ENCODE measurements around the gene NKAPL. TPM values are rescaled to one million over a fixed set of nuclear protein-coding genes. Genes with fewer than 3 reads are reported as not detected.

NKAPL gene
- total RNA-seq, 1 donor from 2014 or later = not detected

DNA sequence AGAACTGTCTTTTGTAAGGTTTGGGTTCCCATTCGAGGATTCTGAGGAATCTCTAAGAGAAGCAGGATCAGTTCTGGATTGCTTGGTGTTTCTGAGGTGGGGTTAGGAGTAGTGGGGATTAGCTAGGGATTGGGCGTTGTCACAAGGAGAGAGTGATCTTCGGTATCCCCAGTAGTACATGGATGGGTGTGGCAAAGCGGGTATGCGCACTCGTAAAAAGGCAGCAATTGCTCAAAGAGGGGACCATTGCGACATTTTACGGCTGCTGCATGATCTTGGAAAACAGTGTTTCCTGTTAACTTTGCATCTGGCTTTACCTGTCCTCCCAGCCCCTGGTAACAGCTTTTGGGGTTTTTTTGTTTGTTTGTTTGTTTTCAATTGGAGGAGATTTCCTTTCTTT is 43.7 kb upstream of the NKAPL start:
- Mint-ChIP-seq H3K27ac (no peak overlapping the region), H3K27me3 (ENCODE audit: low read depth) (peaks cover 69% of the 10 kb centered on the region), H3K36me3 (no peaks in the 10 kb centered on the region), H3K9me3 (no peaks in the 10 kb centered on the region), H3K4me3 (no peak overlapping the region), H3K4me1 (peaks cover 9% of the 10 kb centered on the region)
- no peak for DNase-seq (ENCODE audit: low spot score in 2 of 2, unreplicated experiment in 2 of 2)
- TF ChIP-seq, protein P1, sequence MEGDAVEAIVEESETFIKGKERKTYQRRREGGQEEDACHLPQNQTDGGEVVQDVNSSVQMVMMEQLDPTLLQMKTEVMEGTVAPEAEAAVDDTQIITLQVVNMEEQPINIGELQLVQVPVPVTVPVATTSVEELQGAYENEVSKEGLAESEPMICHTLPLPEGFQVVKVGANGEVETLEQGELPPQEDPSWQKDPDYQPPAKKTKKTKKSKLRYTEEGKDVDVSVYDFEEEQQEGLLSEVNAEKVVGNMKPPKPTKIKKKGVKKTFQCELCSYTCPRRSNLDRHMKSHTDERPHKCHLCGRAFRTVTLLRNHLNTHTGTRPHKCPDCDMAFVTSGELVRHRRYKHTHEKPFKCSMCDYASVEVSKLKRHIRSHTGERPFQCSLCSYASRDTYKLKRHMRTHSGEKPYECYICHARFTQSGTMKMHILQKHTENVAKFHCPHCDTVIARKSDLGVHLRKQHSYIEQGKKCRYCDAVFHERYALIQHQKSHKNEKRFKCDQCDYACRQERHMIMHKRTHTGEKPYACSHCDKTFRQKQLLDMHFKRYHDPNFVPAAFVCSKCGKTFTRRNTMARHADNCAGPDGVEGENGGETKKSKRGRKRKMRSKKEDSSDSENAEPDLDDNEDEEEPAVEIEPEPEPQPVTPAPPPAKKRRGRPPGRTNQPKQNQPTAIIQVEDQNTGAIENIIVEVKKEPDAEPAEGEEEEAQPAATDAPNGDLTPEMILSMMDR (IDR thresholded peaks at IDR 0.05; ENCODE audit: unreplicated experiment) = no peak

DNA sequence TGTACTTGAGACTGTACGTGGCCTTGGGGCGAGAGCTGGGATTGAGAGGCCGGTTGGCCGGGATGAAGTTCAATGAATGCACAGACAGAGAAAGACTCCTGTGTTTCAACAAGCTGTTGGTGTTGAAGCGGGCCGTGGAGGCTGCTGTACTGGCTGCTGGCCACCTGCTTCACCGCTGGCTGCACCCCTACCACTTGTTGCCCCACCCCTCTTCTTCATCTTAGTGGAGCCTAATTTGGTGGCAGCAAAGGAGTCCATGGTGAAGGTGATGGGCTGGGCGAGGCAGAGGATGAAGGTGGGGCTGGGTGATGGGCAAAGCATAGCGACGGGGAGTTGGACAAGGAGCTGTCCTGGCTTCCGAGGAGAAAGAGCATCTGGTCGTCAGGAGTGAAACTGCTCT is 41.2 kb upstream of the NKAPL start:
- TF ChIP-seq, protein P1 (IDR thresholded peaks at IDR 0.05; ENCODE audit: unreplicated experiment) = no peak
- peak in 1 of 2 experiments; percentile 40 for DNase-seq (ENCODE audit: low spot score in 2 of 2, unreplicated experiment in 2 of 2)
- Mint-ChIP-seq H3K9me3 (no peaks in the 10 kb centered on the region), H3K27ac (no peak overlapping the region), H3K36me3 (no peaks in the 10 kb centered on the region), H3K27me3 (ENCODE audit: low read depth) (peaks cover 66% of the 10 kb centered on the region), H3K4me3 (peak overlapping the region; percentile 76), H3K4me1 (peaks cover 4% of the 10 kb centered on the region)

DNA sequence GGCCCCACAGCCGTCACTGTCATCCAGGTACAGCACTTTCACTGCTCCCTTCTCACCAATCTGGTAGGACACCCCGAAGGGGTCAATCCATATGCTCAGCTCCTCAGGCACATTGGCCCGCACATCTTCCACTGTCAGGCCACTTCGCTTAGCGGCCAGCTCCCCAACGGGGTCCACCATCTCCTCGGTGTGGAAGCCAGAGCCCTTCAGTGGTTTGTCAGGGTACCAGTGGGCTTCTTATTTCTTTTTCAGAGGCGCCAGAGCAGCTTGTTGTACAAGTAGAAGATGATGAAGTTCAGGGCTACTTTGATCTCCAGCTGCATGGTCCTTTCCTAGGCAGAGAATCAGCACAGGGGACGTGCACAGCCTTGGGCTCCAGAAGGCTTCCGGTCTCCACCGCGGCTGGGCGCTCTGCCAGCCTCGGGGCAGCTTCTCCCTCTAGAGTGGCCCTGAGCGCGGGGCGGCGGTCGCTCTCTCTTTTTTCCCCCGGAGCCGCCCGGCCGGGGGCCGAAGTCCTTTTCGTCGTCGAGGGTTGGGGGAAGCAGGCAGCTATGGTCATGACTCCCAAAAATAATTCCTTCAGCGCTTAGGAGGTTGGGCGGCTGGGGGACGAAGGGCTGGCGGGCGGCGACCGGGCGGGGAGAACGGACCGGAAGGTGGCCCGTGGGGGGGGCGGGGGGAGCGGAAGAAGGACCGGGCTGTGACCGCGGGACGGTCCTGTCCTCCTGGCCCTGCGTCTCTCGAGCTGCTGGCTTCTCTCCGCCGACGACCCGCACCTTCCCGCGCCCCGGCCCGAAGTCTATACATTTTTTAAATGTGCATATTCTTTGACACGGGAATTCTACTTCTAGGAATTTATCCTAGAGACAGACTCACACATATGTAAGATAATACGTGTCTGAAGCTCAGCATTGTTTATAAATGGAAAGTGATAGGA is 40.5 kb upstream of the NKAPL start:
- peak; percentile 42 to 59 for DNase-seq (ENCODE audit: low spot score in 2 of 2, unreplicated experiment in 2 of 2)
- TF ChIP-seq, protein P1 (IDR thresholded peaks at IDR 0.05; ENCODE audit: unreplicated experiment) = no peak
- H3K27me3 Mint-ChIP-seq (ENCODE audit: low read depth) = peaks cover 65% of the 10 kb centered on the region

DNA sequence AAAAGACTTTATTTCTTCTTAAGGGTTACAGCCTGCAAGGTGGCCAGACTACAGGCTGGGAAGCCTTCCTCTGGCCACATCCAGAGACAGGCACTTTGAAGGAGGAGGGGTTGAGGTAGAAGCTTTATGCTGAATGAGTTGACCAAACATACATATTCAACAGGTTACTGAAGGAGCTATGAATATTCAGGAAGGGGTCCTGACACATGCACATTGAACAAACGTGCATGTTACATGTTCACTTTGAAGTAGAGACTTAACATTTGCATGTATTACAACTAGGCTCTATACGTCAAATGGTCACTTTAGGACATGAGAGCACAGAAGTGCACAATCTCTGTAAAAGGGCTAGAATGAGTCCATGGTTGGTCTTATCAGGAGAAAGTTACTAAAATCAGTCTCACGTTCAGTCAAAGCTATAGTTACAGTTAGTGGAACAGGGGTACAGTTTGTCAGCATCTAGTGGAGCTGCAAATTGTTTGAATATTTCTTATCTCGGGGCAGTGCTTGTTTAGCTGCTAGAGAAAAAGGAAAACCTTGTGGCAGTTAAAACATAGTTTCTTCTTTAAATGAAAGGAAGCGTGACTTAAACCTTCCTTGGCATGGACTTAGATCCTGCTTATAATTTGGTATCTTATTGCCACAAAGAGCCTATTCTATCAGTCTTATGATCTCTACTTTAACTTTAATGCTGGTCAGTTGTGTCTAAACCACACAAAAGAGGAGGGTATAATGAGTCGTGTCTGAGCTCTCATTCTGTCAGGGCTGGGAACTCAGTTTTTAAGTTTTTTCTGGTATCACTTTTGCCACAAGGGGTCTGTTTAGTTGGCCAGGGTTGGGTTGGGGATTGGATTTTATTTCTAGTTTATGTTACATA is 38.6 kb upstream of the NKAPL start:
- no peak overlapping the region for H3K27ac Mint-ChIP-seq
- TF ChIP-seq, protein P1 (IDR thresholded peaks at IDR 0.05; ENCODE audit: unreplicated experiment) = no peak
- H3K9me3 Mint-ChIP-seq = no peaks in the 10 kb centered on the region
- H3K4me3 Mint-ChIP-seq = no peak overlapping the region
- DNase-seq (ENCODE audit: low spot score in 2 of 2, unreplicated experiment in 2 of 2) = no peak
- peaks cover 9% of the 10 kb centered on the region for H3K4me1 Mint-ChIP-seq
- peaks cover 48% of the 10 kb centered on the region for H3K27me3 Mint-ChIP-seq (ENCODE audit: low read depth)
- H3K36me3 Mint-ChIP-seq = no peaks in the 10 kb centered on the region

More for the DNA sequence above, 40.5 kb upstream of the NKAPL start:
- Mint-ChIP-seq H3K27ac (peak overlapping the region; percentile 47), H3K4me1 (peaks cover 4% of the 10 kb centered on the region), H3K9me3 (no peaks in the 10 kb centered on the region), H3K36me3 (no peaks in the 10 kb centered on the region), H3K4me3 (peak overlapping the region; percentile 76)

DNA sequence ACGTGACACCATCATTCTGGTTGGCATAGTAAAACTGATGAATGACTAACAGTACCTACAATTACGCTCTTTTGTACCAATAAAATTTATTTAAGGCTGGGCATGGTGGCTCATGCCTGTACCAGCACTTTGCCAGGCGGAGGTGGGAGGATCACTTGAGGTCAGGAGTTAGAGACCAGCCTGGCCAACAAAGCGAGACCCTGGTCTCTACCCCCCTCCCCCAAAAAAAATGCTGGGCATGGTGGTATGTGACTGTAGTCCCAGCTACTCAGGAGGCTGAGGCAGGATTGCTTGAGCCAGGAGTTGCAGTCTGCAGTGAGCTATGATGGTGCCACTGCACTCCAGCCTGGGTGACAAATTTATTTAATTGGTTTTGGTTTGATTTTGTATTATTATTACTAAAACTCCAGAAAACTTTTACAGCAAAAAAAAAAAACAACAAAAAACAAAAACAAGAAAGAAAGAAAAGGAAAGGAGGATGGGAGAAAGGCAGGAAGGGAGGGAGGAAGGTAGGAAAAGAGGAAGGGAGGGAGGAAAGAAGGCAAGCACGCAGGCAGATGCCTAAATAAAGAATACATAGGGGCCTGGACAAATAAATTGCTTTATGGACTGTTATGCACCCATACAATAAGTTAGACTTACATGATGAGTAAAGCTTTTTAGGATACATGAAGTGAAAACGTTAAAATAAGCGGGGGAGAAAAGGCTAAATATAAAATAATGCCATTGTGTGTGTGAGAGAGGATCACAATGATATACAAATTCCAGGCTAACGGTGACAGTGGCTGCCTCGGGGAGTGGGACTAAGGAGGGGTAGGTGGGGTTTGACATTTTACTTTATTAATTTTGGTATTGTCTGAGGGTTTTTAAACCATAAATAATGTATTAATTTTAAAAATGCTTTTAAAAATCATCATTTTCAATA is 34.7 kb upstream of the NKAPL start:
- Mint-ChIP-seq H3K27ac (peak overlapping the region; percentile 98), H3K27me3 (ENCODE audit: low read depth) (peaks cover 33% of the 10 kb centered on the region), H3K36me3 (peaks cover 18% of the 10 kb centered on the region), H3K9me3 (no peaks in the 10 kb centered on the region), H3K4me3 (peak overlapping the region; percentile 92), H3K4me1 (peaks cover 14% of the 10 kb centered on the region)
- TF ChIP-seq, protein P1 (IDR thresholded peaks at IDR 0.05; ENCODE audit: unreplicated experiment) = no peak
- no peak for DNase-seq (ENCODE audit: low spot score in 2 of 2, unreplicated experiment in 2 of 2)

All from mesothelial cell of epicardium (in vitro differentiated cells).